ENCODE results near the gene PCDH9. TPM values are rescaled to one million over a fixed set of nuclear protein-coding genes. Genes with fewer than 3 reads are reported as not detected.

Gene PCDH9
- total RNA-seq, 2 donors from 2014 or later = 0.12 to 0.34 TPM

- H3K27ac Mint-ChIP-seq = no peak overlapping the region
Measured at GRCh38 chr13:67175836-67176459, 54.2 kb downstream of the PCDH9 start.

GRCh38 chr13:67168384-67168783, 61.8 kb downstream of the PCDH9 start:
- Mint-ChIP-seq H3K36me3 (ENCODE audit: insufficient read depth in 2 of 2) (peaks cover 0 to 2% of the 10 kb centered on the region in 2 donors), H3K27me3 (ENCODE audit: low read depth) (no peaks in the 10 kb centered on the region), H3K9me3 (no peaks in the 10 kb centered on the region), H3K4me3 (no peak overlapping the region), H3K4me1 (ENCODE audit: low read depth) (no peaks in the 10 kb centered on the region), H3K27ac (no peak overlapping the region)
- ATAC-seq (replicated peaks in 1 of 2) (no peak), DNase-seq (no peak)

More at GRCh38 chr13:67175836-67176459, 54.2 kb downstream of the PCDH9 start:
- H3K27me3 Mint-ChIP-seq (ENCODE audit: low read depth) = no peaks in the 10 kb centered on the region
- no peak for DNase-seq
- no peaks in the 10 kb centered on the region for H3K36me3 Mint-ChIP-seq (ENCODE audit: insufficient read depth in 2 of 2)
- H3K4me3 Mint-ChIP-seq = no peak overlapping the region
- ATAC-seq (replicated peaks in 1 of 2) = no peak
- peaks cover 2 to 7% of the 10 kb centered on the region in 2 donors for H3K9me3 Mint-ChIP-seq
- no peaks in the 10 kb centered on the region for H3K4me1 Mint-ChIP-seq (ENCODE audit: low read depth)

GRCh38 chr13:67167420-67167819, 62.7 kb downstream of the PCDH9 start:
- peaks cover 0 to 2% of the 10 kb centered on the region in 2 donors for H3K36me3 Mint-ChIP-seq (ENCODE audit: insufficient read depth in 2 of 2)
- DNase-seq = no peak
- no peak for ATAC-seq (replicated peaks in 1 of 2)
- H3K4me3 Mint-ChIP-seq = no peak overlapping the region
- H3K27ac Mint-ChIP-seq = no peak overlapping the region
- no peaks in the 10 kb centered on the region for H3K27me3 Mint-ChIP-seq (ENCODE audit: low read depth)
- H3K4me1 Mint-ChIP-seq (ENCODE audit: low read depth) = no peaks in the 10 kb centered on the region
- H3K9me3 Mint-ChIP-seq = no peaks in the 10 kb centered on the region

GRCh38 chr13:67161176-67161575, 69.0 kb downstream of the PCDH9 start:
- H3K4me1 Mint-ChIP-seq (ENCODE audit: low read depth) = no peaks in the 10 kb centered on the region
- H3K36me3 Mint-ChIP-seq (ENCODE audit: insufficient read depth in 2 of 2) = no peaks in the 10 kb centered on the region
- ATAC-seq (replicated peaks in 1 of 2) (no peak), DNase-seq (no peak)
- no peaks in the 10 kb centered on the region for H3K27me3 Mint-ChIP-seq (ENCODE audit: low read depth)
- no peak overlapping the region for H3K27ac Mint-ChIP-seq
- no peaks in the 10 kb centered on the region for H3K9me3 Mint-ChIP-seq
- no peak overlapping the region for H3K4me3 Mint-ChIP-seq

GRCh38 chr13:67158903-67159302, 71.2 kb downstream of the PCDH9 start:
- ATAC-seq (replicated peaks in 1 of 2) = no peak
- no peaks in the 10 kb centered on the region for H3K4me1 Mint-ChIP-seq (ENCODE audit: low read depth)
- no peaks in the 10 kb centered on the region for H3K9me3 Mint-ChIP-seq
- no peak for DNase-seq
- no peaks in the 10 kb centered on the region for H3K27me3 Mint-ChIP-seq (ENCODE audit: low read depth)
- no peak overlapping the region for H3K27ac Mint-ChIP-seq
- no peaks in the 10 kb centered on the region for H3K36me3 Mint-ChIP-seq (ENCODE audit: insufficient read depth in 2 of 2)
- H3K4me3 Mint-ChIP-seq = no peak overlapping the region

GRCh38 chr13:67156723-67157060, 73.4 kb downstream of the PCDH9 start:
- H3K4me1 Mint-ChIP-seq (ENCODE audit: low read depth) = no peaks in the 10 kb centered on the region
- ATAC-seq (replicated peaks in 1 of 2) (no peak), DNase-seq (no peak)
- no peak overlapping the region for H3K4me3 Mint-ChIP-seq
- H3K36me3 Mint-ChIP-seq (ENCODE audit: insufficient read depth in 2 of 2) = no peaks in the 10 kb centered on the region
- no peaks in the 10 kb centered on the region for H3K9me3 Mint-ChIP-seq
- no peaks in the 10 kb centered on the region for H3K27me3 Mint-ChIP-seq (ENCODE audit: low read depth)
- H3K27ac Mint-ChIP-seq = no peak overlapping the region

- no peak for ATAC-seq (replicated peaks in 1 of 2)
- Mint-ChIP-seq H3K4me1 (ENCODE audit: low read depth) (no peaks in the 10 kb centered on the region), H3K36me3 (ENCODE audit: insufficient read depth in 2 of 2) (no peaks in the 10 kb centered on the region), H3K9me3 (no peaks in the 10 kb centered on the region), H3K4me3 (no peak overlapping the region), H3K27ac (no peak overlapping the region), H3K27me3 (ENCODE audit: low read depth) (no peaks in the 10 kb centered on the region)
- DNase-seq = no peak
Measured at GRCh38 chr13:67155898-67156722, 74.0 kb downstream of the PCDH9 start.

- DNase-seq (no peak), ATAC-seq (replicated peaks in 1 of 2) (no peak)
- Mint-ChIP-seq H3K27ac (no peak overlapping the region), H3K36me3 (ENCODE audit: insufficient read depth in 2 of 2) (no peaks in the 10 kb centered on the region), H3K9me3 (no peaks in the 10 kb centered on the region), H3K27me3 (ENCODE audit: low read depth) (no peaks in the 10 kb centered on the region), H3K4me3 (no peak overlapping the region), H3K4me1 (ENCODE audit: low read depth) (no peaks in the 10 kb centered on the region)
Measured at GRCh38 chr13:67152085-67152484, 78.1 kb downstream of the PCDH9 start.

- ATAC-seq (replicated peaks in 1 of 2) (no peak), DNase-seq (no peak)
- no peaks in the 10 kb centered on the region for H3K9me3 Mint-ChIP-seq
- no peaks in the 10 kb centered on the region for H3K27me3 Mint-ChIP-seq (ENCODE audit: low read depth)
- no peaks in the 10 kb centered on the region for H3K36me3 Mint-ChIP-seq (ENCODE audit: insufficient read depth in 2 of 2)
- H3K4me3 Mint-ChIP-seq = no peak overlapping the region
- H3K27ac Mint-ChIP-seq = no peak overlapping the region
- no peaks in the 10 kb centered on the region for H3K4me1 Mint-ChIP-seq (ENCODE audit: low read depth)
Measured at GRCh38 chr13:67151652-67152051, 78.5 kb downstream of the PCDH9 start.

- no peak for DNase-seq
- Mint-ChIP-seq H3K27ac (no peak overlapping the region), H3K27me3 (ENCODE audit: low read depth) (no peaks in the 10 kb centered on the region), H3K36me3 (ENCODE audit: insufficient read depth in 2 of 2) (no peaks in the 10 kb centered on the region), H3K9me3 (no peaks in the 10 kb centered on the region), H3K4me3 (no peak overlapping the region), H3K4me1 (ENCODE audit: low read depth) (no peaks in the 10 kb centered on the region)
- no peak for ATAC-seq (replicated peaks in 1 of 2)
Measured at GRCh38 chr13:67150608-67151007, 79.5 kb downstream of the PCDH9 start.

- DNase-seq (no peak), ATAC-seq (replicated peaks in 1 of 2) (no peak)
- H3K9me3 Mint-ChIP-seq = no peaks in the 10 kb centered on the region
- no peak overlapping the region for H3K4me3 Mint-ChIP-seq
- no peaks in the 10 kb centered on the region for H3K36me3 Mint-ChIP-seq (ENCODE audit: insufficient read depth in 2 of 2)
- no peak overlapping the region for H3K27ac Mint-ChIP-seq
- H3K4me1 Mint-ChIP-seq (ENCODE audit: low read depth) = no peaks in the 10 kb centered on the region
- no peaks in the 10 kb centered on the region for H3K27me3 Mint-ChIP-seq (ENCODE audit: low read depth)
Measured at GRCh38 chr13:67148161-67148571, 82.0 kb downstream of the PCDH9 start.

GRCh38 chr13:67147342-67148133, 82.6 kb downstream of the PCDH9 start:
- DNase-seq (no peak), ATAC-seq (replicated peaks in 1 of 2) (no peak)
- no peaks in the 10 kb centered on the region for H3K4me1 Mint-ChIP-seq (ENCODE audit: low read depth)
- no peak overlapping the region for H3K27ac Mint-ChIP-seq
- no peaks in the 10 kb centered on the region for H3K36me3 Mint-ChIP-seq (ENCODE audit: insufficient read depth in 2 of 2)
- H3K27me3 Mint-ChIP-seq (ENCODE audit: low read depth) = no peaks in the 10 kb centered on the region
- H3K9me3 Mint-ChIP-seq = no peaks in the 10 kb centered on the region
- no peak overlapping the region for H3K4me3 Mint-ChIP-seq

- no peaks in the 10 kb centered on the region for H3K27me3 Mint-ChIP-seq (ENCODE audit: low read depth)
- H3K27ac Mint-ChIP-seq = no peak overlapping the region
- H3K9me3 Mint-ChIP-seq = no peaks in the 10 kb centered on the region
- DNase-seq (no peak), ATAC-seq (replicated peaks in 1 of 2) (no peak)
- no peaks in the 10 kb centered on the region for H3K4me1 Mint-ChIP-seq (ENCODE audit: low read depth)
- no peak overlapping the region for H3K4me3 Mint-ChIP-seq
- no peaks in the 10 kb centered on the region for H3K36me3 Mint-ChIP-seq (ENCODE audit: insufficient read depth in 2 of 2)
Measured at GRCh38 chr13:67146523-67147130, 83.5 kb downstream of the PCDH9 start.
